ENCODE measurements around the gene LRRC2.

Gene LRRC2

DNA sequence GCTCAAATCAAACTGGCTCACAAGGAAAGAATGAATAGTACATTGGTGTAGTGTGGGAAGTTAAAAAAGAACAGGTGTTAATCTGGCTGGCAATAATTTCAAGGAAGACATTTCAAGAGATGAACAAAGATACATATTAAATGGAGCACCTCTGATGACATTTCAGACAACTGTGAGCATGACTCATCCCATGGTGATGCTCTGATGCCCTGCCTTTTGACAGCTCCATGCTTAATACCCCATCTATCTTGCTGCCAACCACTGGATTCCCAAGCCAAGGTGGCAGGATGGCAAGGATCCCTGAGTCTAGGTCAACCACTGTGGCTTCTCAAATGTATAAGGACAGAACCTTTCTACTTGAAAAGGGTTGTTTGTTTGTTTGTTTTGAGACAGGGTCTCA, 29.3 kb downstream of the LRRC2 start:
- no peaks in the 10 kb centered on the region for H4K20me1 ChIP-seq (ENCODE audit: insufficient read depth, low read length)
- ATAC-seq (ENCODE audit: insufficient read depth, low read depth) (no peak), DNase-seq (no peak)
- no peak overlapping the region for H3K9ac ChIP-seq (ENCODE audit: low read depth, low read length)
- peaks cover 58% of the 10 kb centered on the region for H3K4me1 ChIP-seq (ENCODE audit: insufficient read depth, low read length)
- no peak for TF ChIP-seq CTCF (IDR thresholded peaks at IDR 0.05; ENCODE audit: borderline replicate concordance, extremely low read depth, low read length, poor library complexity, severe bottlenecking)
- TF ChIP-seq EZH2 (IDR thresholded peaks at IDR 0.05; ENCODE audit: borderline replicate concordance, low read depth, low read length, severe bottlenecking), result no peak
- H3K79me2 ChIP-seq (ENCODE audit: insufficient read depth, low read length), result no peaks in the 10 kb centered on the region
- no peak overlapping the region for H2AFZ ChIP-seq (ENCODE audit: low read depth, low read length)
- H3K27ac ChIP-seq (ENCODE audit: low read length), result peak overlapping the region; percentile 92
- no peaks in the 10 kb centered on the region for H3K36me3 ChIP-seq (ENCODE audit: insufficient read depth, low read length)
- H3K9me3 ChIP-seq (ENCODE audit: insufficient read depth, low read length, severe bottlenecking), result no peaks in the 10 kb centered on the region
- no peaks in the 10 kb centered on the region for H3K27me3 ChIP-seq (ENCODE audit: insufficient read depth, low read length, poor library complexity)
- H3K4me3 ChIP-seq (ENCODE audit: low read depth in 1 of 2, low read length in 2 of 2), result no peak overlapping the region; a peak in 1 of 4 replicates
- no peak overlapping the region for H3K4me2 ChIP-seq (ENCODE audit: insufficient read depth, low read length)

DNA sequence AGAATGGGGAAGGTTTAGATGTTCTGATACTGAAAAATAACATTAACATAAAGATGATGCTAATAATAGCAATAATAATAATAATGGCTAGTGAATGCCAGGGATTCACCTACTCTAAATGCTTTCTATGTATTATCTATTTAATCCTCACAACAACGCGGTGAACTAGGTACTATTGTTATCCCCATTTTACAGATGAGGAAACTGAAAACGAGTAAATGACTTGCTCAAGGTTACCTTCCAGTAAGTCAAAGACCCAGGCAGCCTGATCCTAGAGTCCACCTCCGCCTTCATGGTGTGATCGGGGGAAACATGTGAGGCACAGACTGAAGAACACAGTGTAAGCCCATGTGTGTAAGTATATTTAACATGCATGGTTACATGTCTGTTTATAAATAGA, 30.4 kb downstream of the LRRC2 start:
- no peak overlapping the region for H3K9ac ChIP-seq (ENCODE audit: low read depth, low read length)
- H3K79me2 ChIP-seq (ENCODE audit: insufficient read depth, low read length), result no peaks in the 10 kb centered on the region
- no peaks in the 10 kb centered on the region for H3K36me3 ChIP-seq (ENCODE audit: insufficient read depth, low read length)
- ATAC-seq (ENCODE audit: insufficient read depth, low read depth) (no peak), DNase-seq (no peak)
- no peak overlapping the region for H2AFZ ChIP-seq (ENCODE audit: low read depth, low read length)
- H3K9me3 ChIP-seq (ENCODE audit: insufficient read depth, low read length, severe bottlenecking), result no peaks in the 10 kb centered on the region
- peaks cover 50% of the 10 kb centered on the region for H3K4me1 ChIP-seq (ENCODE audit: insufficient read depth, low read length)
- no peak overlapping the region for H3K4me3 ChIP-seq (ENCODE audit: low read depth in 1 of 2, low read length in 2 of 2)
- H3K27ac ChIP-seq (ENCODE audit: low read length), result peak overlapping the region; percentile 92; the same call in 1 of the 2 replicates
- H4K20me1 ChIP-seq (ENCODE audit: insufficient read depth, low read length), result no peaks in the 10 kb centered on the region
- no peak overlapping the region for H3K4me2 ChIP-seq (ENCODE audit: insufficient read depth, low read length)
- no peak for TF ChIP-seq CTCF (IDR thresholded peaks at IDR 0.05; ENCODE audit: borderline replicate concordance, extremely low read depth, low read length, poor library complexity, severe bottlenecking)
- no peak for TF ChIP-seq EZH2 (IDR thresholded peaks at IDR 0.05; ENCODE audit: borderline replicate concordance, low read depth, low read length, severe bottlenecking)
- H3K27me3 ChIP-seq (ENCODE audit: insufficient read depth, low read length, poor library complexity), result no peaks in the 10 kb centered on the region

DNA sequence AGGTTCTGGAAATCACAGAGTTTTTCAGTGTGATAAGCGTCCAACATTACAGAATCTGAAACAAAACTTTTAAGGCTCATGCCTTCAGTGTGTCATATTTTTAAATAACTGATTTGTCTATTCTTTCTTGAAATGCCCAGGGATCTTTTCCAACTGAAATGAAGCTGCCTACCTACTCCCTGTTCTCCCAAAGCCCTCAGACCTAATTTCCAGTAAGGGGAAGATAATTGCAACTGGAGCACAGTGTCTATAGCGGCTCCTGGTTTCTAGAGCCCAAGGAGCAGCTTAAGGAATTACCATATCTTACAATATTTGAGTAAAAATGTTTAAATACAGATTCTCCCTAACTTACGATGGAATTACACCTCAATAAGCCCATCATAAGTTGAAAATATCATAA, 33.0 kb downstream of the LRRC2 start:
- peaks cover 24% of the 10 kb centered on the region for H3K4me1 ChIP-seq (ENCODE audit: insufficient read depth, low read length)
- H3K27ac ChIP-seq (ENCODE audit: low read length), result no peak overlapping the region
- no peaks in the 10 kb centered on the region for H3K27me3 ChIP-seq (ENCODE audit: insufficient read depth, low read length, poor library complexity)
- H2AFZ ChIP-seq (ENCODE audit: low read depth, low read length), result no peak overlapping the region
- no peak overlapping the region for H3K9ac ChIP-seq (ENCODE audit: low read depth, low read length)
- H3K79me2 ChIP-seq (ENCODE audit: insufficient read depth, low read length), result no peaks in the 10 kb centered on the region
- no peaks in the 10 kb centered on the region for H4K20me1 ChIP-seq (ENCODE audit: insufficient read depth, low read length)
- H3K36me3 ChIP-seq (ENCODE audit: insufficient read depth, low read length), result no peaks in the 10 kb centered on the region
- H3K4me2 ChIP-seq (ENCODE audit: insufficient read depth, low read length), result no peak overlapping the region
- H3K9me3 ChIP-seq (ENCODE audit: insufficient read depth, low read length, severe bottlenecking), result no peaks in the 10 kb centered on the region
- DNase-seq, result no peak
- TF ChIP-seq CTCF (IDR thresholded peaks at IDR 0.05; ENCODE audit: borderline replicate concordance, extremely low read depth, low read length, poor library complexity, severe bottlenecking) (no peak), EZH2 (IDR thresholded peaks at IDR 0.05; ENCODE audit: borderline replicate concordance, low read depth, low read length, severe bottlenecking) (no peak)
- ATAC-seq (ENCODE audit: insufficient read depth, low read depth), result no peak
- no peak overlapping the region for H3K4me3 ChIP-seq (ENCODE audit: low read depth in 1 of 2, low read length in 2 of 2)

DNA sequence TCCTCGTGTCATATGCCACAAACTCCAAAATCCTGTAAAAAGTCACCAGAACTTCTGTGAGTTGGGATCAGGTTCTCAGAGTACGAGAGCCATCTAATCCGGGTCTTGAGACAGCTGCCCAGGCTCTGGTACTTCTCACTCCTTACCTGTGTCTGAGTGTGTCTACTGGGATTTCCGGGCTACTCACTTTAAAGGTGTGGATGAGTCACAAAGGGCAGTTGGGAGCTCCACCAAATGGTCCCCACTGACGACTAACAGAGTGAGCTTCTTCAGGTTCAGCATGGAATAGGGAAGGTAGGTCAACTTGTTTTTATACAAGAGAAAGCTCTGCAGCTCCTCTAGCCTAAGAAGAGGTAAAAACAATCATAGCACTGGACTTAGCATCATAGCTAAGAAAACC, 38.9 kb downstream of the LRRC2 start:
- TF ChIP-seq CTCF (IDR thresholded peaks at IDR 0.05; ENCODE audit: borderline replicate concordance, extremely low read depth, low read length, poor library complexity, severe bottlenecking) (no peak), EZH2 (IDR thresholded peaks at IDR 0.05; ENCODE audit: borderline replicate concordance, low read depth, low read length, severe bottlenecking) (no peak)
- Histone ChIP-seq H3K9me3 (ENCODE audit: insufficient read depth, low read length, severe bottlenecking) (no peaks in the 10 kb centered on the region), H3K36me3 (ENCODE audit: insufficient read depth, low read length) (no peaks in the 10 kb centered on the region), H3K27ac (ENCODE audit: low read length) (no peak overlapping the region), H4K20me1 (ENCODE audit: insufficient read depth, low read length) (no peaks in the 10 kb centered on the region), H3K9ac (ENCODE audit: low read depth, low read length) (no peak overlapping the region), H3K27me3 (ENCODE audit: insufficient read depth, low read length, poor library complexity) (no peaks in the 10 kb centered on the region), H2AFZ (ENCODE audit: low read depth, low read length) (no peak overlapping the region), H3K4me3 (ENCODE audit: low read depth in 1 of 2, low read length in 2 of 2) (no peak overlapping the region), H3K4me1 (ENCODE audit: insufficient read depth, low read length) (no peaks in the 10 kb centered on the region), H3K79me2 (ENCODE audit: insufficient read depth, low read length) (no peaks in the 10 kb centered on the region), H3K4me2 (ENCODE audit: insufficient read depth, low read length) (no peak overlapping the region)
- no peak for DNase-seq
- no peak for ATAC-seq (ENCODE audit: insufficient read depth, low read depth)

All from DND-41 (cell line).